GM18517 (cell line): ENCODE measurements around the gene R3HDM2.
"Not testable (repeated sequence)": the region's sequence is repeated elsewhere in the genome, so short reads cannot be mapped to it uniquely, and the experiment has no call there.

Experiments used
- ATAC-seq: cut with Tn5 transposase; IDR thresholded peaks from one replicate; pipeline ENCODE4 v1.9.1; 2021; ENCODE audit warnings: mild to moderate bottlenecking, moderate library complexity; ENCODE audit not compliant: unreplicated experiment

The R3HDM2 gene

GRCh38 chr12:57384478-57384877 is 46.4 kb downstream of the R3HDM2 start:
- no peak for ATAC-seq

- ATAC-seq: no peak
These were observed 49.1 kb downstream of the R3HDM2 start for GRCh38 chr12:57381693-57382220.

- no peak for ATAC-seq
These were observed 50.5 kb downstream of the R3HDM2 start for GRCh38 chr12:57380300-57380699.

- ATAC-seq: no peak
These were observed 53.6 kb downstream of the R3HDM2 start for GRCh38 chr12:57377103-57377840.

GRCh38 chr12:57372233-57372632 is 58.6 kb downstream of the R3HDM2 start:
- no peak for ATAC-seq

- no peak for ATAC-seq
These were observed 60.1 kb downstream of the R3HDM2 start for GRCh38 chr12:57370696-57371095.

GRCh38 chr12:57370072-57370471 is 60.8 kb downstream of the R3HDM2 start:
- no peak for ATAC-seq

- ATAC-seq: no peak
These were observed 61.6 kb downstream of the R3HDM2 start for GRCh38 chr12:57369202-57369601.

GRCh38 chr12:57368349-57369095 is 62.3 kb downstream of the R3HDM2 start:
- ATAC-seq: no peak

GRCh38 chr12:57367121-57367520 is 63.7 kb downstream of the R3HDM2 start:
- ATAC-seq: no peak

- ATAC-seq: no peak
These were observed 64.5 kb downstream of the R3HDM2 start for GRCh38 chr12:57366315-57366714.

- ATAC-seq: not testable (repeated sequence)
These were observed 66.7 kb downstream of the R3HDM2 start for GRCh38 chr12:57364156-57364555.

- ATAC-seq: no peak
These were observed 70.4 kb downstream of the R3HDM2 start for GRCh38 chr12:57360468-57360867.

- ATAC-seq: no peak
These were observed 72.2 kb downstream of the R3HDM2 start for GRCh38 chr12:57358646-57359045.

GRCh38 chr12:57355734-57356133 is 75.1 kb downstream of the R3HDM2 start:
- ATAC-seq: no peak

GRCh38 chr12:57352166-57352565 is 78.7 kb downstream of the R3HDM2 start:
- ATAC-seq: no peak

GRCh38 chr12:57347284-57347683 is 83.6 kb downstream of the R3HDM2 start:
- ATAC-seq: no peak

- ATAC-seq: no peak
These were observed 87.0 kb downstream of the R3HDM2 start for GRCh38 chr12:57343703-57344378.

GRCh38 chr12:57342207-57342691 is 88.6 kb downstream of the R3HDM2 start:
- ATAC-seq: no peak

GRCh38 chr12:57341275-57341990 is 89.4 kb downstream of the R3HDM2 start:
- no peak for ATAC-seq

GRCh38 chr12:57340104-57340503 is 90.7 kb downstream of the R3HDM2 start:
- no peak for ATAC-seq
